ENCODE measurements around the gene TSHZ2. TPM values are rescaled to one million over a fixed set of nuclear protein-coding genes. Genes with fewer than 3 reads are reported as not detected.

TSHZ2 gene
- total and polyA plus RNA-seq, 9 donors: 7.3 to 23.1 (median 12.5) TPM

- no peaks in the 10 kb centered on the region for H3K9me3 ChIP-seq (replicated peaks; ENCODE audit: control insufficient read depth, low read depth, low read length)
- no peak for DNase-seq
These were observed 164.3 kb downstream of the TSHZ2 start for GRCh38 chr20:53136473-53136872.

GRCh38 chr20:53138454-53139262 is 166.5 kb downstream of the TSHZ2 start:
- no CpG with 5 or more reads among the region's 3 CpGs for WGBS (ENCODE audit: insufficient coverage)
- Histone ChIP-seq H3K27ac (ENCODE audit: low read length) (no peak overlapping the region), H3K4me3 (ENCODE audit: low read length) (no peak overlapping the region), H3K9me3 (replicated peaks; ENCODE audit: control insufficient read depth, low read depth, low read length) (no peaks in the 10 kb centered on the region), H3K4me1 (ENCODE audit: control insufficient read depth, insufficient read depth, low read length) (peaks cover 4% of the 10 kb centered on the region), H3K36me3 (ENCODE audit: control insufficient read depth, insufficient read depth, low read length) (no peaks in the 10 kb centered on the region), H3K27me3 (ENCODE audit: control insufficient read depth, insufficient read depth, low read length) (no peaks in the 10 kb centered on the region)
- DNase-seq: no peak

More at GRCh38 chr20:53136473-53136872, 164.3 kb downstream of the TSHZ2 start:
- no peaks in the 10 kb centered on the region for H3K4me1 ChIP-seq (ENCODE audit: control insufficient read depth, insufficient read depth, low read length)
- H3K27me3 ChIP-seq (ENCODE audit: control insufficient read depth, insufficient read depth, low read length): no peaks in the 10 kb centered on the region
- H3K4me3 ChIP-seq (ENCODE audit: low read length): no peak overlapping the region
- H3K36me3 ChIP-seq (ENCODE audit: control insufficient read depth, insufficient read depth, low read length): no peaks in the 10 kb centered on the region
- no peak overlapping the region for H3K27ac ChIP-seq (ENCODE audit: low read length)

GRCh38 chr20:53141201-53142050 is 169.3 kb downstream of the TSHZ2 start:
- no peak for DNase-seq
- WGBS (ENCODE audit: insufficient coverage): 40% methylated on average over 1 of the region's 11 CpGs
- no peaks in the 10 kb centered on the region for H3K27me3 ChIP-seq (ENCODE audit: control insufficient read depth, insufficient read depth, low read length)

GRCh38 chr20:53142225-53143127 is 170.3 kb downstream of the TSHZ2 start:
- Histone ChIP-seq H3K27me3 (ENCODE audit: control insufficient read depth, insufficient read depth, low read length) (no peaks in the 10 kb centered on the region), H3K36me3 (ENCODE audit: control insufficient read depth, insufficient read depth, low read length) (no peaks in the 10 kb centered on the region), H3K9me3 (replicated peaks; ENCODE audit: control insufficient read depth, low read depth, low read length) (no peaks in the 10 kb centered on the region), H3K27ac (ENCODE audit: low read length) (no peak overlapping the region), H3K4me1 (ENCODE audit: control insufficient read depth, insufficient read depth, low read length) (peaks cover 4% of the 10 kb centered on the region), H3K4me3 (ENCODE audit: low read length) (no peak overlapping the region)
- WGBS (ENCODE audit: insufficient coverage): 58% methylated on average over 3 of the region's 13 CpGs
- DNase-seq: no peak

More at GRCh38 chr20:53141201-53142050, 169.3 kb downstream of the TSHZ2 start:
- Histone ChIP-seq H3K4me1 (ENCODE audit: control insufficient read depth, insufficient read depth, low read length) (peaks cover 4% of the 10 kb centered on the region), H3K4me3 (ENCODE audit: low read length) (no peak overlapping the region), H3K36me3 (ENCODE audit: control insufficient read depth, insufficient read depth, low read length) (no peaks in the 10 kb centered on the region), H3K27ac (ENCODE audit: low read length) (no peak overlapping the region), H3K9me3 (replicated peaks; ENCODE audit: control insufficient read depth, low read depth, low read length) (no peaks in the 10 kb centered on the region)

- H3K27me3 ChIP-seq (ENCODE audit: control insufficient read depth, insufficient read depth, low read length): no peaks in the 10 kb centered on the region
- no peaks in the 10 kb centered on the region for H3K9me3 ChIP-seq (replicated peaks; ENCODE audit: control insufficient read depth, low read depth, low read length)
- peaks cover 15% of the 10 kb centered on the region for H3K4me1 ChIP-seq (ENCODE audit: control insufficient read depth, insufficient read depth, low read length)
- no peaks in the 10 kb centered on the region for H3K36me3 ChIP-seq (ENCODE audit: control insufficient read depth, insufficient read depth, low read length)
- DNase-seq: no peak
- 100% methylated on average over 4 of the region's 10 CpGs for WGBS (ENCODE audit: insufficient coverage)
- H3K4me3 ChIP-seq (ENCODE audit: low read length): no peak overlapping the region
- H3K27ac ChIP-seq (ENCODE audit: low read length): no peak overlapping the region
These were observed 174.2 kb downstream of the TSHZ2 start for GRCh38 chr20:53146201-53146891.

GRCh38 chr20:53148771-53149147 is 176.6 kb downstream of the TSHZ2 start:
- Histone ChIP-seq H3K27ac (ENCODE audit: low read length) (peak overlapping the region; percentile 75), H3K36me3 (ENCODE audit: control insufficient read depth, insufficient read depth, low read length) (no peaks in the 10 kb centered on the region), H3K9me3 (replicated peaks; ENCODE audit: control insufficient read depth, low read depth, low read length) (no peaks in the 10 kb centered on the region), H3K4me3 (ENCODE audit: low read length) (no peak overlapping the region), H3K27me3 (ENCODE audit: control insufficient read depth, insufficient read depth, low read length) (no peaks in the 10 kb centered on the region), H3K4me1 (ENCODE audit: control insufficient read depth, insufficient read depth, low read length) (peaks cover 12% of the 10 kb centered on the region)
- DNase-seq: peak; percentile 48
- WGBS (ENCODE audit: insufficient coverage): no CpG with 5 or more reads among the region's 3 CpGs

- Histone ChIP-seq H3K4me1 (ENCODE audit: control insufficient read depth, insufficient read depth, low read length) (peaks cover 12% of the 10 kb centered on the region), H3K4me3 (ENCODE audit: low read length) (no peak overlapping the region), H3K9me3 (replicated peaks; ENCODE audit: control insufficient read depth, low read depth, low read length) (no peaks in the 10 kb centered on the region), H3K27me3 (ENCODE audit: control insufficient read depth, insufficient read depth, low read length) (no peaks in the 10 kb centered on the region), H3K36me3 (ENCODE audit: control insufficient read depth, insufficient read depth, low read length) (no peaks in the 10 kb centered on the region), H3K27ac (ENCODE audit: low read length) (peak overlapping the region; percentile 75)
- 4% methylated on average over 3 of the region's 7 CpGs for WGBS (ENCODE audit: insufficient coverage)
- DNase-seq: peak; percentile 84
These were observed 177.2 kb downstream of the TSHZ2 start for GRCh38 chr20:53149148-53149889.

- Histone ChIP-seq H3K27ac (ENCODE audit: low read length) (peak overlapping the region; percentile 75), H3K4me3 (ENCODE audit: low read length) (no peak overlapping the region), H3K27me3 (ENCODE audit: control insufficient read depth, insufficient read depth, low read length) (no peaks in the 10 kb centered on the region), H3K36me3 (ENCODE audit: control insufficient read depth, insufficient read depth, low read length) (no peaks in the 10 kb centered on the region), H3K9me3 (replicated peaks; ENCODE audit: control insufficient read depth, low read depth, low read length) (no peaks in the 10 kb centered on the region), H3K4me1 (ENCODE audit: control insufficient read depth, insufficient read depth, low read length) (peaks cover 12% of the 10 kb centered on the region)
- WGBS (ENCODE audit: insufficient coverage): no CpG with 5 or more reads among the region's 4 CpGs
- no peak for DNase-seq
These were observed 177.7 kb downstream of the TSHZ2 start for GRCh38 chr20:53149890-53150205.

GRCh38 chr20:53150532-53150931 is 178.4 kb downstream of the TSHZ2 start:
- peaks cover 12% of the 10 kb centered on the region for H3K4me1 ChIP-seq (ENCODE audit: control insufficient read depth, insufficient read depth, low read length)
- H3K27ac ChIP-seq (ENCODE audit: low read length): no peak overlapping the region
- H3K36me3 ChIP-seq (ENCODE audit: control insufficient read depth, insufficient read depth, low read length): no peaks in the 10 kb centered on the region
- H3K9me3 ChIP-seq (replicated peaks; ENCODE audit: control insufficient read depth, low read depth, low read length): no peaks in the 10 kb centered on the region
- no CpG with 5 or more reads among the region's 1 CpG for WGBS (ENCODE audit: insufficient coverage)
- no peak for DNase-seq
- H3K27me3 ChIP-seq (ENCODE audit: control insufficient read depth, insufficient read depth, low read length): no peaks in the 10 kb centered on the region
- H3K4me3 ChIP-seq (ENCODE audit: low read length): no peak overlapping the region
